Naive B cell (primary cell): ENCODE data around the gene ATP5F1D. TPM values are rescaled to one million over a fixed set of nuclear protein-coding genes. Genes with fewer than 3 reads are reported as not detected.
A peak's percentile ranks its signal among the peaks of the same experiment; 100 is the strongest.

Experiments
- ATAC-seq, 2 donors: fragments of 150-1000 bp; cut with Tn5 transposase; 2 replicates each; pipeline ENCODE4 v1.10.0; 2021; ENCODE audit warnings: low read depth in 2 of 2, mild to moderate bottlenecking in 2 of 2, moderate library complexity in 2 of 2
- DNase-seq: peaks from one replicate; pipeline ENCODE4 v3.0.0; 2022
- H3K27ac Mint-ChIP-seq, 6 donors: one replicate each; pipeline ENCODE4 v1.8.0; 2020 to 2022; ENCODE audit warnings: mild to moderate bottlenecking in 6 of 6, mixed read lengths in 6 of 6, moderate library complexity in 5 of 6, inconsistent platforms in 2 of 6
- H3K27me3 Mint-ChIP-seq, 3 donors: one replicate each; pipeline ENCODE4 v1.8.0; 2021 to 2022; ENCODE audit warnings: mixed read lengths in 3 of 3, mild to moderate bottlenecking in 1 of 3
- H3K36me3 Mint-ChIP-seq, 2 donors: one replicate each; pipeline ENCODE4 v1.8.0; 2020 to 2022; ENCODE audit warnings: mixed read lengths in 2 of 2, inconsistent platforms in 1 of 2, mild to moderate bottlenecking in 1 of 2
- H3K4me1 Mint-ChIP-seq, 3 donors: one replicate each; pipeline ENCODE4 v1.8.0; 2020 to 2022; ENCODE audit warnings: mixed read lengths in 3 of 3, inconsistent platforms in 1 of 3, mild to moderate bottlenecking in 1 of 3, moderate library complexity in 1 of 3
- H3K4me3 Mint-ChIP-seq, 8 donors: one replicate each; pipeline ENCODE4 v1.8.0; 2020 to 2022; ENCODE audit warnings: mild to moderate bottlenecking in 8 of 8, mixed read lengths in 8 of 8, moderate library complexity in 8 of 8, inconsistent platforms in 2 of 8
- H3K9me3 Mint-ChIP-seq, 7 donors: one replicate each; pipeline ENCODE4 v1.8.0; 2020 to 2022; ENCODE audit warnings: mixed read lengths in 7 of 7, mild to moderate bottlenecking in 5 of 7, inconsistent platforms in 2 of 7, moderate library complexity in 1 of 7
- polyA plus RNA-seq, 6 donors: library from polyadenylated mRNA; unstranded; fragments of 300-500 nt; fragmentation: Illumina TruSeq; gene quantifications; one replicate each; pipeline ENCODE4 v1.2.3, GENCODE V29; 2021; ENCODE audit warnings: low read depth in 6 of 6

The ATP5F1D gene
- polyA plus RNA-seq, 6 donors from 2014 or later: 132 to 222 (median 199) TPM

- ATAC-seq (no peak), DNase-seq (no peak)
- no peak overlapping the region for H3K27ac Mint-ChIP-seq
- H3K36me3 Mint-ChIP-seq: no peaks in the 10 kb centered on the region
- H3K4me1 Mint-ChIP-seq: peaks cover under 1 to 1% (median under 1%) of the 10 kb centered on the region in 3 donors
- H3K4me3 Mint-ChIP-seq: no peak overlapping the region
- peaks cover 0 to 2% (median 1%) of the 10 kb centered on the region in 3 donors for H3K27me3 Mint-ChIP-seq
- no peaks in the 10 kb centered on the region for H3K9me3 Mint-ChIP-seq
Observed at GRCh38 chr19:1233115-1233667, 8.4 kb upstream of the ATP5F1D start.

- ATAC-seq (no peak), DNase-seq (no peak)
- H3K4me1 Mint-ChIP-seq: peaks cover 9 to 12% (median 12%) of the 10 kb centered on the region in 3 donors
- no peaks in the 10 kb centered on the region for H3K9me3 Mint-ChIP-seq
- peak overlapping the region in 1 of 8 donors; percentile 16 for H3K4me3 Mint-ChIP-seq
- H3K36me3 Mint-ChIP-seq: no peaks in the 10 kb centered on the region
- peaks cover 5 to 11% (median 9%) of the 10 kb centered on the region in 3 donors for H3K27me3 Mint-ChIP-seq
- no peak overlapping the region for H3K27ac Mint-ChIP-seq
Observed at GRCh38 chr19:1234051-1234954, 7.2 kb upstream of the ATP5F1D start.

DNA sequence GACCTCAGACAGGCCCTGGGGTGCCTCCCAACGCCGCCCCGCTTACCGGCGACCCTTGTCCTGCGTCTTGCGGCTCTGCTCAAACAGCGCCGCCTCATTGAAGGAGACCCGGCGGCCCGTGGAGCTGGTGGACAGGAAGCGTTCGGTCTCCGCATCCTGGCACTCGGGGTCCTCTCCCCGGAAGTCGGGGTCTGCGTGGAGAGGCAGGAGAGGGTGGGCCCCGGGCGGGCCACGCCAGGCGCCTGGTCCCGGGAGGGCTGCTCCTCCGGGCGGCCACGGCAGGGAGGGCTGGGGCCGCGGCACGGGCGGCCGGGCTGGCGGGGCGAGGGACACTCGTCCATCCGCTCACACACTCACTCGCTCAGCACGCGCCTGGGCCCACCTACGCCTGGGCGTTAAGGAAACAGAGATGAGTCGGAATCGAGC, 6.6 kb upstream of the ATP5F1D start:
- Mint-ChIP-seq H3K9me3 (no peaks in the 10 kb centered on the region), H3K27me3 (peaks cover 5 to 11% (median 9%) of the 10 kb centered on the region in 3 donors), H3K27ac (no peak overlapping the region), H3K4me3 (peak overlapping the region in 1 of 8 donors; percentile 16), H3K4me1 (peaks cover 9 to 16% (median 14%) of the 10 kb centered on the region in 3 donors), H3K36me3 (no peaks in the 10 kb centered on the region)
- ATAC-seq (no peak), DNase-seq (no peak)

DNA sequence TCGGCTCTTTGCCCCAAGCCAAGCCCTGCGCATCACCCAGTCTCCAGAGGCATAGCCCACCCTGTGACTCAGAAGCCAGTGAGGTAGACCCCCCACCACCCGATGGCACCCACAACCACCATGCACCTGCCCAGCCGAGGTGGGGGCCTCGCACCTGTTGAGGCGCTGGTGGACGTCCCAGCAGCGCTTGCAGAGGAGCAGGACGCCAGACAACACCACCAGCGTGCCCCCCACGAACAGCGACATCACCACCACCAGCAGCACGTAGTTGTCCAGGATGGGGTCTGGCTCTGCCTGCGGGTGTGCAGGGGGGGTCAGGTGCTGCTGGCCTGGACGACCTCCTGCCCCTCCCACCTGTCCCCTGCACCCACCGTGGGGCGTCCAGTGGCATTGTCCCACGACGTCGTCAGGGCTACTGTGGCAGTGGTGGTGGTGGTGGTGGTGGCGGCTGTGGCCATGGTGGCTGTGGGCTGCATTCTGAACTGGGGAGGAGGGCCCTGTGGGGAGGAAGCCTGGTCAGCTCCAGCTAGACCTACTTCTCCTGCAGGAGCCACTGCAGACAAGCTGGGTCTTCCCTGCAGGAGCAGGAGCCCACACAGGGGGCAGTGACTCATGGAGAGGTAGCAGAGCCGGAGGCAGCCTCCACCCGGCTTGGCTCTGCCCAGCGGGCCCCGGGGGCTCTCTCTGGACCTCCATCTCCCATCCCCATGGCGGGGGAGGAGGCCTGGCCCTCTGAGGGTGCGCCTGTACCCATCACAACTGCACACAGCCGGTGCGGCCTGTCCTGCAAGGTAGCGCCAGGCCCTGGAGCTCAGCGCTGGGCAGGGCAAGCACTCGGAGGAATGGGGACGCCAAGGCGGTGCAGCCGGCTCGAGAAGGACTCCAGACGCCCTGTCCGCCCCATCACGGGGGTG, 5.7 kb upstream of the ATP5F1D start:
- no peak for DNase-seq
- H3K36me3 Mint-ChIP-seq: no peaks in the 10 kb centered on the region
- H3K27me3 Mint-ChIP-seq: peaks cover 5 to 11% (median 9%) of the 10 kb centered on the region in 3 donors
- H3K4me3 Mint-ChIP-seq: peak overlapping the region in 3 of 8 donors; percentile 50 to 78 (median 66)
- H3K4me1 Mint-ChIP-seq: peaks cover 9 to 16% (median 16%) of the 10 kb centered on the region in 3 donors
- ATAC-seq: no peak
- peak overlapping the region in 2 of 6 donors; percentile 51 to 53 for H3K27ac Mint-ChIP-seq
- H3K9me3 Mint-ChIP-seq: no peaks in the 10 kb centered on the region

GRCh38 chr19:1236576-1236975, 5.0 kb upstream of the ATP5F1D start:
- ATAC-seq (no peak), DNase-seq (no peak)
- H3K9me3 Mint-ChIP-seq: no peaks in the 10 kb centered on the region
- H3K27ac Mint-ChIP-seq: no peak overlapping the region
- H3K4me1 Mint-ChIP-seq: peaks cover 12 to 23% (median 20%) of the 10 kb centered on the region in 3 donors
- no peaks in the 10 kb centered on the region for H3K36me3 Mint-ChIP-seq
- H3K4me3 Mint-ChIP-seq: peak overlapping the region in 2 of 8 donors; percentile 50 to 66
- peaks cover 5 to 11% (median 9%) of the 10 kb centered on the region in 3 donors for H3K27me3 Mint-ChIP-seq

DNA sequence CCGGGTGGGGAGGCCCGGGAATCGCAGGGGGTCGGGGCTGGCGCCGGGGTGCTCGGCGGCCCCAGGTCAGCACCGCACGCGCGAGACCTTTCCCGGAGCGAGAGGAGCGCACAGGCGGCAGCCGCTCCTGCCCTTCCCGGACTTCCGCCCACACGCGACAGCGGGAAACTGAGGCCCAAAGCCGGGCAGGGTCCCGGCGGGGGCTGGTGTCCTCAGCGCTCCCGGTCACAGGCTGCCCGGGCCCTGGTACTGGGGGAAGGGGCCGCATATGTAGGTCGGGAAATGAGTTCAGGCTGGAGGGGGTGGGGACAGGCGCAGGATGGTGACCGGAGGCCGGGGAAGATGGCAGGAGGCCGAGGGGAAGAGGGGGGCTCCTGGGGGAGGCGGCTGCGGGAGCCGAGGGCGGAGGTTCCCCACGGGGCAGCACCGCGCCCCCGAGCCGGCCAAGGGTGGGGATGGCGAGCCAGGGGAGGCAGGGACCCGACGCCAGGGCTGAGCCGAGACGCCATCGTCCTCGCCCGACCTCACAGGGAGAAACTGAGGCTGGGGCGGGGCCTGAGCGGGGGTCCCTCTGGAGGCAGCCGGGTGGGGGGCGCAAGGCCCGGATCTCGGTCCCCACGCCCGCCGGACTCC, 4.4 kb upstream of the ATP5F1D start:
- Mint-ChIP-seq H3K4me1 (peaks cover 14 to 26% (median 23%) of the 10 kb centered on the region in 3 donors), H3K27me3 (peaks cover 5 to 11% (median 9%) of the 10 kb centered on the region in 3 donors), H3K27ac (no peak overlapping the region), H3K4me3 (peak overlapping the region in 5 of 8 donors; percentile 29 to 65 (median 45)), H3K36me3 (no peaks in the 10 kb centered on the region), H3K9me3 (no peaks in the 10 kb centered on the region)
- no peak for DNase-seq
- ATAC-seq: no peak

- Mint-ChIP-seq H3K9me3 (no peaks in the 10 kb centered on the region), H3K4me3 (peak within 1 kb of the TSS; percentile 79 to 92 (median 85)), H3K27me3 (peaks cover 5 to 11% (median 9%) of the 10 kb centered on the region in 3 donors), H3K36me3 (no peaks in the 10 kb centered on the region), H3K4me1 (peaks cover 17 to 31% (median 27%) of the 10 kb centered on the region in 3 donors), H3K27ac (peak within 1 kb of the TSS; percentile 76 to 96 (median 94))
- ATAC-seq (no peak), DNase-seq (no peak)
Observed at GRCh38 chr19:1237754-1238368, 3.7 kb upstream of the ATP5F1D start, which contains the start of gene CBARP. Gene CBARP, minus strand, starts transcription at chr19:1238005. Its CDS starts 1,905 bp downstream, at chr19:1236100.

- ATAC-seq (no peak), DNase-seq (no peak)
- Mint-ChIP-seq H3K4me3 (peak overlapping the region; percentile 79 to 92 (median 85)), H3K4me1 (peaks cover 17 to 37% (median 27%) of the 10 kb centered on the region in 3 donors), H3K9me3 (no peaks in the 10 kb centered on the region), H3K36me3 (no peaks in the 10 kb centered on the region), H3K27me3 (peaks cover 5 to 11% (median 9%) of the 10 kb centered on the region in 3 donors), H3K27ac (peak overlapping the region; percentile 76 to 96 (median 94))
Observed at GRCh38 chr19:1238369-1239303, 2.9 kb upstream of the ATP5F1D start.

- H3K27ac Mint-ChIP-seq: peak overlapping the region; percentile 76 to 96 (median 94)
- peaks cover 5 to 11% (median 9%) of the 10 kb centered on the region in 3 donors for H3K27me3 Mint-ChIP-seq
- peaks cover 17 to 37% (median 28%) of the 10 kb centered on the region in 3 donors for H3K4me1 Mint-ChIP-seq
- peak overlapping the region in 7 of 8 donors; percentile 55 to 92 (median 82) for H3K4me3 Mint-ChIP-seq
- H3K9me3 Mint-ChIP-seq: no peaks in the 10 kb centered on the region
- no peaks in the 10 kb centered on the region for H3K36me3 Mint-ChIP-seq
- no peak for DNase-seq
- no peak for ATAC-seq
Observed at GRCh38 chr19:1239420-1239795, 2.1 kb upstream of the ATP5F1D start.

- ATAC-seq (peak; percentile 61 to 66), DNase-seq (peak; percentile 97)
- Mint-ChIP-seq H3K36me3 (no peaks in the 10 kb centered on the region), H3K27ac (peak overlapping the region; percentile 78 to 96 (median 94)), H3K4me3 (peak overlapping the region; percentile 54 to 90 (median 81)), H3K4me1 (peaks cover 21 to 42% (median 34%) of the 10 kb centered on the region in 3 donors), H3K27me3 (peaks cover 5 to 11% (median 9%) of the 10 kb centered on the region in 3 donors), H3K9me3 (no peaks in the 10 kb centered on the region)
Observed at GRCh38 chr19:1239796-1240737, 1.5 kb upstream of the ATP5F1D start.
